NB4 (cell line): ENCODE results near the gene SERPINA1.

ENCODE experiments used
- DNase-seq: peaks from one replicate; pipeline ENCODE4 v3.0.0; 2010; ENCODE audit warnings: low read depth
- H3K4me3 ChIP-seq: one replicate; pipeline ENCODE4 v1.5.1; 2011; ENCODE audit warnings: mild to moderate bottlenecking, low read depth, low read length, moderate library complexity
- CTCF ChIP-seq: IDR thresholded peaks from one replicate; pipeline ENCODE4 v1.5.1; 2012; ENCODE audit warnings: low read depth, low read length
- MAX ChIP-seq: IDR thresholded peaks from 2 replicates; pipeline ENCODE4 v1.6.1; 2011; ENCODE audit warnings: low read depth, low read length
- MYC ChIP-seq: IDR thresholded peaks from 2 replicates; pipeline ENCODE4 v1.6.1; 2011; ENCODE audit warnings: low read depth, low read length
- POLR2A ChIP-seq: IDR thresholded peaks from 2 replicates; pipeline ENCODE4 v1.6.1; 2011; ENCODE audit warnings: mild to moderate bottlenecking; ENCODE audit not compliant: insufficient read length; ENCODE audit errors: extremely low read depth

Gene SERPINA1

GRCh38 chr14:94363151-94363624, 25.2 kb downstream of the SERPINA1 start:
- no peak for DNase-seq
- H3K4me3 ChIP-seq = no peak overlapping the region
- no peak for TF ChIP-seq POLR2A

GRCh38 chr14:94362614-94363133, 25.7 kb downstream of the SERPINA1 start:
- H3K4me3 ChIP-seq = no peak overlapping the region
- no peak for TF ChIP-seq MYC
- no peak for TF ChIP-seq MAX
- TF ChIP-seq POLR2A = no peak
- no peak for TF ChIP-seq CTCF
- no peak for DNase-seq

GRCh38 chr14:94361682-94362081, 26.7 kb downstream of the SERPINA1 start:
- H3K4me3 ChIP-seq = no peak overlapping the region
- DNase-seq = no peak
- no peak for TF ChIP-seq MYC
- TF ChIP-seq MAX = no peak
- no peak for TF ChIP-seq POLR2A
- TF ChIP-seq CTCF = no peak

GRCh38 chr14:94360945-94361565, 27.3 kb downstream of the SERPINA1 start:
- TF ChIP-seq MAX (no peak), MYC (no peak), CTCF (no peak), POLR2A (no peak)
- no peak overlapping the region for H3K4me3 ChIP-seq
- DNase-seq = no peak

GRCh38 chr14:94357166-94357565, 31.2 kb downstream of the SERPINA1 start:
- DNase-seq = no peak
- TF ChIP-seq MAX (no peak), CTCF (no peak), POLR2A (no peak), MYC (no peak)
- H3K4me3 ChIP-seq = no peak overlapping the region

- DNase-seq = no peak
- TF ChIP-seq CTCF = no peak
- TF ChIP-seq POLR2A = no peak
- no peak for TF ChIP-seq MAX
- no peak overlapping the region for H3K4me3 ChIP-seq
Observed at GRCh38 chr14:94356379-94357056, 31.9 kb downstream of the SERPINA1 start.
